Natural killer cell treated with Interleukin-12 subunit alpha and Interleukin-12 subunit beta and Interleukin-15 and Interleukin-18, amount 100 ng/mL, for 72 hours (primary cell): Measurements from ENCODE around the gene METTL16. TPM values are rescaled to one million over a fixed set of nuclear protein-coding genes. Genes with fewer than 3 reads are reported as not detected.

ENCODE experiments used
- ATAC-seq, 2 donors: fragments of 150-1000 bp; cut with Tn5 transposase in 1 of 2; sonication (Bioruptor Pico), chemical (Tn5 transposase) in 1 of 2; 2 replicates each; pipeline ENCODE4 v1.10.0; 2021
- DNase-seq: peaks from one replicate; pipeline ENCODE4 v3.0.0; 2022; ENCODE audit warnings: low spot score
- H3K27ac Mint-ChIP-seq, 2 donors: 1 replicate in 1 of 2; 2 replicates in 1 of 2; pipeline ENCODE4 v1.8.0; 2022; ENCODE audit warnings: mixed read lengths in 2 of 2, mild to moderate bottlenecking in 1 of 2, moderate library complexity in 1 of 2
- H3K27me3 Mint-ChIP-seq, 2 donors: 1 replicate in 1 of 2; 2 replicates in 1 of 2; pipeline ENCODE4 v1.8.0; 2022; ENCODE audit warnings: mixed read lengths in 2 of 2
- H3K36me3 Mint-ChIP-seq: one replicate; pipeline ENCODE4 v1.8.0; 2022; ENCODE audit warnings: mixed read lengths
- H3K4me1 Mint-ChIP-seq, 2 donors: 1 replicate in 1 of 2; 2 replicates in 1 of 2; pipeline ENCODE4 v1.8.0; 2022; ENCODE audit warnings: low read depth in 2 of 2, mixed read lengths in 2 of 2, mild to moderate bottlenecking in 1 of 2
- H3K4me3 Mint-ChIP-seq: one replicate; pipeline ENCODE4 v1.8.0; 2022; ENCODE audit warnings: mixed read lengths
- H3K9me3 Mint-ChIP-seq: 2 replicates; pipeline ENCODE4 v1.8.0; 2022; ENCODE audit warnings: mixed read lengths
- total RNA-seq, 2 donors: library from RNA; stranded (reverse); gene quantifications; one replicate each; pipeline ENCODE4 v1.2.3, GENCODE V29; 2022

METTL16 gene
- total RNA-seq, 2 donors from 2014 or later = 29.7 to 53.8 TPM

- H3K4me1 Mint-ChIP-seq = peaks cover 0 to 8% of the 10 kb centered on the region in 2 donors
- DNase-seq (no peak), ATAC-seq (no peak)
- H3K9me3 Mint-ChIP-seq = no peaks in the 10 kb centered on the region
- peak overlapping the region in 1 of 2 donors; percentile 14 for H3K27ac Mint-ChIP-seq
- no peaks in the 10 kb centered on the region for H3K36me3 Mint-ChIP-seq
- H3K27me3 Mint-ChIP-seq = no peaks in the 10 kb centered on the region
- H3K4me3 Mint-ChIP-seq = no peak overlapping the region
Measured at GRCh38 chr17:2435181-2435741, 76.4 kb downstream of the METTL16 start.

- no peaks in the 10 kb centered on the region for H3K9me3 Mint-ChIP-seq
- H3K36me3 Mint-ChIP-seq = no peaks in the 10 kb centered on the region
- H3K4me1 Mint-ChIP-seq = peaks cover 0 to 8% of the 10 kb centered on the region in 2 donors
- no peak overlapping the region for H3K4me3 Mint-ChIP-seq
- no peak overlapping the region for H3K27ac Mint-ChIP-seq
- peak in 1 of 2 donors; percentile 48 for ATAC-seq
- no peak for DNase-seq
- no peaks in the 10 kb centered on the region for H3K27me3 Mint-ChIP-seq
Measured at GRCh38 chr17:2433696-2434095, 78.0 kb downstream of the METTL16 start.

- Mint-ChIP-seq H3K36me3 (peaks cover 10% of the 10 kb centered on the region), H3K27ac (no peak overlapping the region), H3K9me3 (no peaks in the 10 kb centered on the region), H3K27me3 (no peaks in the 10 kb centered on the region), H3K4me3 (no peak overlapping the region), H3K4me1 (peaks cover 0 to 4% of the 10 kb centered on the region in 2 donors)
- DNase-seq (no peak), ATAC-seq (no peak)
Measured at GRCh38 chr17:2427910-2428309, 83.8 kb downstream of the METTL16 start.

DNA sequence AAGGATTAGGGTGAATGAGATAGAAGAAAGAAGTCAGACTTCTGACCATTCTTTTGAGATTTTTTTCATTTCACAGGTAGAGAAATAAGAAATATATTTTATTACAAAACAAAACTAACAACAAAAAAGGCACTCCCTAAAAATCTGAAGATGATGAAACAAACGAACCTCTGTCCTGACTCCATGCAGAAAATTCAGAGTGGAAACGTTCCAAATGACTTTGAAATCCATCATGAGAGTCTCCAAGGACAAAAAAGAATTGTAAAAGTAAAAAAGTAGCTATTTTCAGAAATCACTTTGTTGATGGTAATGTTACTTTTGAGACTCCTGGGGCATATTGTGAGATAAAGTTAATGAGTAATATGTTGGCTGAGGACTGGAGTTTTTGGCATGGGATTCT, 84.5 kb downstream of the METTL16 start:
- ATAC-seq (no peak), DNase-seq (no peak)
- Mint-ChIP-seq H3K9me3 (no peaks in the 10 kb centered on the region), H3K36me3 (peaks cover 10% of the 10 kb centered on the region), H3K4me1 (peaks cover 0 to 3% of the 10 kb centered on the region in 2 donors), H3K4me3 (no peak overlapping the region), H3K27ac (no peak overlapping the region), H3K27me3 (no peaks in the 10 kb centered on the region)

GRCh38 chr17:2423271-2423670, 88.4 kb downstream of the METTL16 start:
- Mint-ChIP-seq H3K9me3 (no peaks in the 10 kb centered on the region), H3K4me1 (peaks cover 0 to 3% of the 10 kb centered on the region in 2 donors), H3K36me3 (peaks cover 10% of the 10 kb centered on the region), H3K27ac (no peak overlapping the region), H3K4me3 (no peak overlapping the region), H3K27me3 (no peaks in the 10 kb centered on the region)
- ATAC-seq = no peak
- DNase-seq = no peak

GRCh38 chr17:2421315-2422147, 90.2 kb downstream of the METTL16 start:
- H3K4me3 Mint-ChIP-seq = no peak overlapping the region
- DNase-seq (no peak), ATAC-seq (no peak)
- H3K27ac Mint-ChIP-seq = no peak overlapping the region
- H3K27me3 Mint-ChIP-seq = no peaks in the 10 kb centered on the region
- peaks cover 10% of the 10 kb centered on the region for H3K36me3 Mint-ChIP-seq
- H3K9me3 Mint-ChIP-seq = no peaks in the 10 kb centered on the region
- H3K4me1 Mint-ChIP-seq = no peaks in the 10 kb centered on the region

- no peak for DNase-seq
- H3K4me3 Mint-ChIP-seq = no peak overlapping the region
- no peaks in the 10 kb centered on the region for H3K27me3 Mint-ChIP-seq
- no peak overlapping the region for H3K27ac Mint-ChIP-seq
- no peaks in the 10 kb centered on the region for H3K9me3 Mint-ChIP-seq
- ATAC-seq = no peak
- peaks cover 2% of the 10 kb centered on the region for H3K36me3 Mint-ChIP-seq
- H3K4me1 Mint-ChIP-seq = no peaks in the 10 kb centered on the region
Measured at GRCh38 chr17:2420176-2420575, 91.5 kb downstream of the METTL16 start.

DNA sequence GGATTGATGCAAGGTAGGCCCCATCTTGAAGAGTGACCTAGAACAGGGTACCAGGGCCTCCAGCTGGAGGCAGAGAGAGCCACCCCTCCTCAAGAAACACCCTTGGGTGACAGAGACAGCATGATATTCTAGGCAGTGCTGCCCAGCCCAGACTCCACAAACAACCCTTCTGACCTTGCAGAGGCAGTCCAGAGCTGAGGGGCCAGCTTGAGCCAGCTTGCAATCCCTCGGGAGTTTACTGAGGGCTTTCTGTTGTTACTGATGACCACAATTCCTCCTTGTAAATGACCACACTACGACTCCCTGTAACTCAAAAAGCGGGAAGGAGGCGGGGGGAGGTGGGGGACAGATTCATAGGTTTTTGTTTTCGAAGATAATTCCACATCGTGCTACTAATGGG, 92.2 kb downstream of the METTL16 start:
- H3K27ac Mint-ChIP-seq = no peak overlapping the region
- DNase-seq = no peak
- no peaks in the 10 kb centered on the region for H3K4me1 Mint-ChIP-seq
- no peak for ATAC-seq
- no peaks in the 10 kb centered on the region for H3K9me3 Mint-ChIP-seq
- H3K4me3 Mint-ChIP-seq = no peak overlapping the region
- H3K36me3 Mint-ChIP-seq = no peaks in the 10 kb centered on the region
- no peaks in the 10 kb centered on the region for H3K27me3 Mint-ChIP-seq

GRCh38 chr17:2418572-2418971, 93.1 kb downstream of the METTL16 start:
- Mint-ChIP-seq H3K27ac (no peak overlapping the region), H3K4me3 (no peak overlapping the region), H3K36me3 (no peaks in the 10 kb centered on the region), H3K27me3 (no peaks in the 10 kb centered on the region), H3K4me1 (no peaks in the 10 kb centered on the region), H3K9me3 (no peaks in the 10 kb centered on the region)
- ATAC-seq = no peak
- no peak for DNase-seq

DNA sequence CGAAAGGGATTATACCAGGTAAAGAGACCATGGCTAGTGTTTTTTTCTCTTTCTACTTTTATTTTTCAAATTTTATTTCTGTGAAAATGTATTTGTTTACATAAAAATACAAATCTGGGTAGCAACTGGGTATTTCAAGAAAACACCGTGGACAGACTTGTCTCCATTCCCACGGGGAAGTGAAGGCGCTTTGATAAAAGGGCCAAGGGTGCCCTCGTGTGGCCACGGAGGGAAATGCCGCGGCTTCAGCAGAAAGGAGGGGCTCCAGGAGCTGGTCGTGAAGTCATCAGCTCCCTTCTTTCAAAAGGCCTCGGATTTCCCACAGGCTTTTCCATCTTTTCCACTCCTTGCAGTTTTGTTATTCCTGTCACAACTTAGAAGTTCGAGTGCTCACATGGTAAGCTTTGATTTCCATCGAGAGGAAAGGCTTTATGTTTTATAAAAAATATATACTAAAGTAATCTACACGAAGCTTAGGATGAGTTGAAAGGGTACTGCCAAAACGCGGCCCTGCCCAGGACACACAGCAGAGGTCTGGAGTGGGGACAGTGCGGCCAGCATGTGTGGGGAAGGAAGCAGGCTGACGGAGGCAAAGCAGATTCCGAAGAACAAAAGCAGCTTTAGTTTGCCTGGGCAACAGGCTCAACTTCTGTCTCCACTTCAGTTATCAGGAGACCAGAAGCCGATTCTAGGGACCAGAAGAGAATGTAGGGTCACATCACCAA, 95.5 kb downstream of the METTL16 start:
- peak; percentile 70 to 84 for ATAC-seq
- Mint-ChIP-seq H3K36me3 (no peaks in the 10 kb centered on the region), H3K4me1 (no peaks in the 10 kb centered on the region), H3K4me3 (no peak overlapping the region), H3K27ac (no peak overlapping the region), H3K9me3 (no peaks in the 10 kb centered on the region), H3K27me3 (no peaks in the 10 kb centered on the region)
- peak; percentile 89 for DNase-seq

- Mint-ChIP-seq H3K36me3 (no peaks in the 10 kb centered on the region), H3K4me1 (no peaks in the 10 kb centered on the region), H3K9me3 (no peaks in the 10 kb centered on the region), H3K4me3 (no peak overlapping the region), H3K27ac (no peak overlapping the region), H3K27me3 (no peaks in the 10 kb centered on the region)
- DNase-seq (no peak), ATAC-seq (no peak)
Measured at GRCh38 chr17:2415081-2415480, 96.6 kb downstream of the METTL16 start.

DNA sequence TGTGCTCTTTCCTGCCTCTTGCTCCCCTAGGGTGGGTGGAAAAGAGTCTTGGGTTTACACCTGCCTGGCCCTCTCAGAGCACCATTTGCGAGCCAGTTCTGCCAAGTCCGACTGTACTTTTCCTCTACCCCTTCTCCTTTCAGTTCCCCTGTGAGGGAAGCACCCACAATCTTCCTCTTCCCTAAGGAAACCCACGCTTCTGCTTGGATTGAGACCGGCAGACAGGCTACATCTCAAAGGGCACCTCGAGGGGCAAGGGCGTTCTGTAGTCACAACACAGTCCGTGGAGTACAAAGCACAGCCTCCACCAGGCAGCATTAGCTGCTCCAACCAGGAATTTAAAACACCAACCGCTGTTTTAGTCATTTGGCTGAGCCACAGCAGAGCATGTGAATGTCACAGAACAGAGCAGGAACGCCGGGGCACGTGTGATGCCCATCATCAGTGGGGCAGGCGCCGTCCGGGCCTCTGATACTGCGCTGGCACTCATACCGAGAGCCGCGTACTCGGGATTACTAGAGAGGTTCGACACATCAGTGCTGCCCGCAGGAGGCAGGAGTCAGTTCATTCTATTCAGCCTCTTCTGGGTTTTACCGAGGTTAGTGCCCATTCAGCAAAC, 97.1 kb downstream of the METTL16 start:
- ATAC-seq = no peak
- Mint-ChIP-seq H3K9me3 (no peaks in the 10 kb centered on the region), H3K27me3 (no peaks in the 10 kb centered on the region), H3K4me1 (no peaks in the 10 kb centered on the region), H3K36me3 (no peaks in the 10 kb centered on the region), H3K27ac (no peak overlapping the region), H3K4me3 (no peak overlapping the region)
- DNase-seq = no peak

GRCh38 chr17:2412561-2413021, 99.1 kb downstream of the METTL16 start:
- H3K27ac Mint-ChIP-seq = no peak overlapping the region
- no peaks in the 10 kb centered on the region for H3K9me3 Mint-ChIP-seq
- H3K4me1 Mint-ChIP-seq = no peaks in the 10 kb centered on the region

DNA sequence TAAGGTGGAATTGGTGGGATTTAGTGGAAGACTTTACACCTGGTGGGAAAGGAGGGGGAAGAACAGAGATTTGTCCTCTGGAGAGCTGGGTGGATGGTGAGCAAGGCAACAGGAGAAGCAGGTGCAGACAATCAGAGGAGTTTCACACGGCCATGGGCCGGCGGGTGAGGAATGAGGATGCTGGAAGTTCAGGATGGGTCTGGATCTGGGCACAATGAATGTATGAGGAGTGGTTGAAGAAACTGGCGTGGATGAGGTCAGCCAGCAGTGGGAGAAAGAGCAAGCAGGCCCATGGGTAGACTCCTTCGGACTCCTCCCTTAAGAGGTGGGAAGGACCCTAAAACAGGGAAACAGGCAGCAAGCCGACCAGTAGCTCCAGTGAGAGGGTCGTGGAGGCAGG, 100.7 kb downstream of the METTL16 start:
- H3K36me3 Mint-ChIP-seq = no peaks in the 10 kb centered on the region
- no peak for DNase-seq
- ATAC-seq = no peak
- no peaks in the 10 kb centered on the region for H3K27me3 Mint-ChIP-seq
- H3K9me3 Mint-ChIP-seq = no peaks in the 10 kb centered on the region
- H3K4me3 Mint-ChIP-seq = no peak overlapping the region
- H3K4me1 Mint-ChIP-seq = peaks cover 7 to 9% of the 10 kb centered on the region in 2 donors
- no peak overlapping the region for H3K27ac Mint-ChIP-seq

More at GRCh38 chr17:2412561-2413021, 99.1 kb downstream of the METTL16 start:
- ATAC-seq = no peak
- no peak for DNase-seq
- Mint-ChIP-seq H3K36me3 (no peaks in the 10 kb centered on the region), H3K27me3 (no peaks in the 10 kb centered on the region), H3K4me3 (no peak overlapping the region)
